Measurements from ENCODE around the gene GCC1. TPM values are rescaled to one million over a fixed set of nuclear protein-coding genes. Genes with fewer than 3 reads are reported as not detected.

Gene GCC1, protein sequence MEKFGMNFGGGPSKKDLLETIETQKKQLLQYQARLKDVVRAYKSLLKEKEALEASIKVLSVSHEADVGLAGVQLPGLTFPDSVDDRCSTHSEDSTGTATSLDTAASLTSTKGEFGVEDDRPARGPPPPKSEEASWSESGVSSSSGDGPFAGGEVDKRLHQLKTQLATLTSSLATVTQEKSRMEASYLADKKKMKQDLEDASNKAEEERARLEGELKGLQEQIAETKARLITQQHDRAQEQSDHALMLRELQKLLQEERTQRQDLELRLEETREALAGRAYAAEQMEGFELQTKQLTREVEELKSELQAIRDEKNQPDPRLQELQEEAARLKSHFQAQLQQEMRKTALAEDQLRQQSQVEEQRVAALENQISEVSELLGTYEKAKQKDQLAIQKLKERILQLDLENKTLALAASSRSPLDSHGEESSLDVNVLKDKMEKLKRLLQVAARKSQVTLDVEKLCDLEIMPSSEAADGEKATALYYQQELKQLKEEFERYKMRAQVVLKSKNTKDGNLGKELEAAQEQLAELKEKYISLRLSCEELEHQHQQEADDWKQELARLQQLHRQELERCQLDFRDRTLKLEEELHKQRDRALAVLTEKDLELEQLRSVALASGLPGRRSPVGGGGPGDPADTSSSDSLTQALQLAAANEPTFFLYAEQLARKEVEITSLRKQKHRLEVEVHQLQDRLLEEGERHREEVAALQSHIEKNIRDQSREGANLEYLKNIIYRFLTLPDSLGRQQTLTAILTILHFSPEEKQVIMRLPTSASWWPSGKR
- total RNA-seq = 10 to 100 TPM in 1 of 4 donors, 1 to 10 TPM in 3; 7.4 to 10.4 (median 8.1) TPM
- 3.7 TPM for polyA plus RNA-seq
- long read RNA-seq, donor 1, full-length matches to known transcripts = 23 of 26 reads
- long read RNA-seq, donor 1, partial matches to known transcripts = 0 of 26 reads
- long read RNA-seq, donor 1, other reads (novel, unspliced or antisense) = 3 of 26 reads
- long read RNA-seq, donor 2, full-length matches to known transcripts = 14 of 14 reads
- long read RNA-seq, donor 2, partial matches to known transcripts = 0 of 14 reads
- long read RNA-seq, donor 2, other reads (novel, unspliced or antisense) = 0 of 14 reads
- long read RNA-seq, donor 3, full-length matches to known transcripts = 51 of 58 reads
- long read RNA-seq, donor 3, partial matches to known transcripts = 6 of 58 reads
- long read RNA-seq, donor 3, other reads (novel, unspliced or antisense) = 1 of 58 reads
- long read RNA-seq, donor 4, full-length matches to known transcripts = 13 of 14 reads
- long read RNA-seq, donor 4, partial matches to known transcripts = 0 of 14 reads
- long read RNA-seq, donor 4, other reads (novel, unspliced or antisense) = 1 of 14 reads

DNA sequence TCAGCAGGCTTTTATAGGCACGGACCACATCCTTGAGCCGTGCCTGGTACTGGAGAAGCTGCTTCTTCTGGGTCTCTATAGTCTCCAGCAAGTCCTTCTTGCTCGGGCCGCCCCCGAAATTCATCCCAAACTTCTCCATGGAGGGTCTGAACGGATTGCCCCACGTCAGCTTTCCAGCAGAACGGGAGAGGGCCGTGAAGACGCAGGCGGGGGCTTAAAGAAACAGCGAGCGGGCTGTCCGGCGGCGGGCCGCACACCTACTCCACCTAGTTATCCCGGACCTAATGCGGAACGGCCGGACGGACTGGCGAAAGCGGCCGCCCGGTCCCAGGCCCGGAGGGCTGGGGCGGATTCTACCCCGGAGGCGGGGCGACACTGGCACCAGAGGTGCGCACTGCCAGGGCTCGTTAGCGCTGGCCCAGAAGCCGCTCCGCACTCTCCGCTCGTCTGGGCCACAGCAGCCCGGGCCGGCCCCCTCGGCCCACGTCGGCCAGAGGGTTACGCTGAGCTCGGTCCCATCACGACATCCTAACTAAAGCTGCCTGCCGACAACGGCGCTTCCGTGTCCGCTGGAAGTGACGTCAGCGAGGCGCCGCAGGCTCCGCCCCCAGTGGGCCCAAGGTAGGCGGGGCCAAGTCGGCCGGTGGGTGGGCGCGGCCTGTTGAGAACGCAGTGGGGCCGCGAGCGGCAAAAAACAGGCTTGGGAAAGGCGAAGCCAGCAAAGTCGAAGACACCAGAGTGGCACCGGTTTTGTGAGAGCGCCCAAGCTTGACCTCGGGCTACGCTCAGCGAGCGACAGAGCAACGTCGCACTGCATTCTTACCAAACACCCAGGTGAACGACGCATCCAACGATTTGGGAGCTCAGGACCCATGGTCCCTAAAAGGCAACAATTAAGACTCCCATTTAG lies at the start of gene GCC1:
TSS of gene GCC1 (minus strand) at position 553 of the 910 bp plus-strand sequence. CDS start at position 139, 414 bp downstream.
- intact Hi-C loops (cut with DNase I) = no loop called here
- Histone ChIP-seq H3K9me3 (ENCODE audit: control insufficient read depth, low read length) (no peaks in the 10 kb centered on the region), H3K4me1 (ENCODE audit: control insufficient read depth, insufficient read depth, low read length) (peaks cover 21% of the 10 kb centered on the region), H3K27ac (ENCODE audit: low read length) (peak within 1 kb of the TSS; percentile 91), H3K4me3 (ENCODE audit: low read length) (peak within 1 kb of the TSS; percentile 86), H3K27me3 (ENCODE audit: control insufficient read depth, insufficient read depth) (no peaks in the 10 kb centered on the region)
- 2% methylated on average over 78 of the region's 78 CpGs for WGBS
- ATAC-seq (peak; percentile 91 to 93), DNase-seq (peak; percentile 93 to 98 (median 98))

DNA sequence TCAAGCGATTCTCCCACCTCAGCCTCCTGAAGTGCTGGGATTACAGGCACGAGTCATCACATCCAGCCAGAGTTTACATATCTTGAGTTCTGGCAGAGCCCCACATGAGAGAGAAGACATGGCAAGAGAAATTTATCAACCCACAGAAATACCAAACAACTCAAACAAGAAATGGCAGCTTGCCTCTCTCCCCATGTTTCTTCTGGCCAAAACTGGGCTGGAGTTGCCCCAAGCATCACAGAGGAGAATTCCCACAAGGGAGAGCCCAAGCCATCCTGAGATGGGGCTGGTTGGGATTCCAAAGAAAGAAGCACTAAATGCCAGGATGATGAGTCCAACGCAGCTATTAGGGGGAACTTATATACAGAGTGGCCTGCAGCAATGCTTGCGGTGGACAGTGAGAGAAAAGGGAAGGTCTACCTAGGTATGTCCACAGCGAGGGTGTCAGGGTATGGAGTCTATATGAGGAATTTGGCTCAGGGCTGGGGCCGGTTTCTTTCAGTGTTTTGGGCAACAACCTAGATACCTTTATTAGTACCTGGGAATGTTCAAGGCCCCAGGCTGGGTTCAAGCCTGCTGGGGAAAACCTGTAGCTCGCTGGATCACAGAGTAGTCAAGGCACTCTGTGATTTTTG lies 47.0 kb upstream of the GCC1 start:
- no peak overlapping the region for H3K4me3 ChIP-seq (ENCODE audit: low read length)
- intact Hi-C loops (cut with DNase I) = no loop called here
- H3K27me3 ChIP-seq (ENCODE audit: control insufficient read depth, insufficient read depth) = no peaks in the 10 kb centered on the region
- no peak for DNase-seq
- no peaks in the 10 kb centered on the region for H3K4me1 ChIP-seq (ENCODE audit: control insufficient read depth, insufficient read depth, low read length)
- no peak overlapping the region for H3K27ac ChIP-seq (ENCODE audit: low read length)
- no peak for ATAC-seq
- 78% methylated on average over 7 of the region's 7 CpGs for WGBS
- no peaks in the 10 kb centered on the region for H3K9me3 ChIP-seq (ENCODE audit: control insufficient read depth, low read length)

DNA sequence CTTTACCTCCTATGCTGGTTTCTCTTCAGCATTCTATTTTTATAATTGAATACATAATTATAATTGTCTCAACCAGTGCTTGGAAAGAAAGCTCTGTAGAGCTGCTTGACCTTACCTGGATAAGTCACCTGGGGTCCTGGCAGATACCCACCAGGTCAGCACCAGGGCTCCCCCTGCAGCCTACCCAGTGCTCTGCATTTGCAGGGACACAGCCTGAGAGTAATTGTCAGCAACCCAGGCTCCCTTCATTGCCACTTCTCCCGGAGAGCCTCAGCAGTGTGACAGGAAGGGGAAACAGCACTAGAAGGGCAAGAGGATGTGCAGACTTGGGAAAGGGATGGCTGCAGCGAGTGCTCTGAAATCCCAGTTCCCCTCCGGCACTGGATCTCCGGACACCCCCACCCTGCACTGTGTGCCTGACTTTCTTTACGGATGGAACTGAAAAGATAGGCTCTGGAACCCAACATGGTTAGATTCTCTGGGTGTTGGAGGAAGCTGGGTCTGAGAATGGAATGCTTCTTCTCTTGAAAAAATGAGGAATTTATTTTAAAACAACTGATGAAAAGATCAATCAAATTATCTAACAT lies 44.0 kb upstream of the GCC1 start:
- no peaks in the 10 kb centered on the region for H3K9me3 ChIP-seq (ENCODE audit: control insufficient read depth, low read length)
- intact Hi-C loops (cut with DNase I) = no loop called here
- no peaks in the 10 kb centered on the region for H3K4me1 ChIP-seq (ENCODE audit: control insufficient read depth, insufficient read depth, low read length)
- H3K4me3 ChIP-seq (ENCODE audit: low read length) = no peak overlapping the region
- 10% methylated on average over 5 of the region's 5 CpGs for WGBS
- H3K27me3 ChIP-seq (ENCODE audit: control insufficient read depth, insufficient read depth) = no peaks in the 10 kb centered on the region
- no peak overlapping the region for H3K27ac ChIP-seq (ENCODE audit: low read length)
- ATAC-seq = peak in 1 of 2 donors; percentile 64
- DNase-seq = peak in 1 of 3 donors; percentile 55

DNA sequence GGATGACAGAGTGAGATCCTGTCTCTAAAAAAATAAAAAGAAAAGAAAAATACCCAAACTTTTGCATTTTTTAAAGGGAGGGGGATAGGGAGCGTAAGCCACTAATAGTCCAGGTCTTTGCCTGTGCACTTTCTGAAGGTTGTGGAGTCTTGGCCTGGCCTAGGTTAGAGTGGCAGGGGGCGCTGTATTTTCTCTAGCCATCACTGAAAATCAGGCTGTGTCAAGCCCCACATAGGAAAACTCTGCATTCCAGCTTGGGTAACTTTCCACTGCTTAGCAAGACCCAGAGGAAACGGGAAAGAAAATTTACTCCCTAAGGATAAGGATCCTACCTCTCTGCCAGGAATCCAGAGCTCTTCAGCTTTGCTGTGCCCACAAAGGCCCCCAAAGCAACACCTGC lies 43.0 kb upstream of the GCC1 start:
- H3K27me3 ChIP-seq (ENCODE audit: control insufficient read depth, insufficient read depth) = no peaks in the 10 kb centered on the region
- DNase-seq (no peak), ATAC-seq (no peak)
- H3K9me3 ChIP-seq (ENCODE audit: control insufficient read depth, low read length) = no peaks in the 10 kb centered on the region
- no peaks in the 10 kb centered on the region for H3K4me1 ChIP-seq (ENCODE audit: control insufficient read depth, insufficient read depth, low read length)
- no peak overlapping the region for H3K27ac ChIP-seq (ENCODE audit: low read length)
- 48% methylated on average over 3 of the region's 3 CpGs for WGBS
- H3K4me3 ChIP-seq (ENCODE audit: low read length) = no peak overlapping the region
- intact Hi-C loops (cut with DNase I) = no loop called here

DNA sequence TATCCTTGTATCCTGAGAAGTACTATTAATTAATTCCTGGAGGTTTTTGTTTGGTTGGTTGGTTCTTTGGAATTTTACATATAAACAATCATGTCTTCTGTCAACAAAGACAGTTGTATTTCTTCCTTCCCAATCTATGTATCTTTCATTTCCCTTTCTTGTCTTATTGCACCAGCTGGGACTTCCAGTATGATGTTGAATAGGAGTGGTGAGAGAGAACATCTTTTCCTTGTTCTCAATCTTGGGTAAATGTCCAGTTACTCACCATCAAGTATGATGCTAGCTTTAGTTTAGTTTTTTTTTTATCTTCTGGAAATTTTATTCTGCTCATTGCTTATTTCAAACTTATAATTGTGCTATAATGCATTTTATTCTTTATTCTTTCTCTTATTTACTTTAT lies 39.9 kb upstream of the GCC1 start:
- H3K9me3 ChIP-seq (ENCODE audit: control insufficient read depth, low read length) = no peaks in the 10 kb centered on the region
- no peaks in the 10 kb centered on the region for H3K27me3 ChIP-seq (ENCODE audit: control insufficient read depth, insufficient read depth)
- H3K27ac ChIP-seq (ENCODE audit: low read length) = no peak overlapping the region
- no peaks in the 10 kb centered on the region for H3K4me1 ChIP-seq (ENCODE audit: control insufficient read depth, insufficient read depth, low read length)
- ATAC-seq = no peak
- H3K4me3 ChIP-seq (ENCODE audit: low read length) = no peak overlapping the region
- no peak for DNase-seq
- intact Hi-C loops (cut with DNase I) = no loop called here

- Histone ChIP-seq H3K4me1 (ENCODE audit: control insufficient read depth, insufficient read depth, low read length) (no peaks in the 10 kb centered on the region), H3K27ac (ENCODE audit: low read length) (no peak overlapping the region), H3K4me3 (ENCODE audit: low read length) (no peak overlapping the region), H3K27me3 (ENCODE audit: control insufficient read depth, insufficient read depth) (peaks cover 4% of the 10 kb centered on the region), H3K9me3 (ENCODE audit: control insufficient read depth, low read length) (no peaks in the 10 kb centered on the region)
- WGBS = 3% methylated on average over 24 of the region's 24 CpGs
- ATAC-seq = no peak
- no peak for DNase-seq
- intact Hi-C loops (cut with DNase I) = no loop called here
Observed at GRCh38 chr7:127620406-127621233, 35.2 kb upstream of the GCC1 start.

DNA sequence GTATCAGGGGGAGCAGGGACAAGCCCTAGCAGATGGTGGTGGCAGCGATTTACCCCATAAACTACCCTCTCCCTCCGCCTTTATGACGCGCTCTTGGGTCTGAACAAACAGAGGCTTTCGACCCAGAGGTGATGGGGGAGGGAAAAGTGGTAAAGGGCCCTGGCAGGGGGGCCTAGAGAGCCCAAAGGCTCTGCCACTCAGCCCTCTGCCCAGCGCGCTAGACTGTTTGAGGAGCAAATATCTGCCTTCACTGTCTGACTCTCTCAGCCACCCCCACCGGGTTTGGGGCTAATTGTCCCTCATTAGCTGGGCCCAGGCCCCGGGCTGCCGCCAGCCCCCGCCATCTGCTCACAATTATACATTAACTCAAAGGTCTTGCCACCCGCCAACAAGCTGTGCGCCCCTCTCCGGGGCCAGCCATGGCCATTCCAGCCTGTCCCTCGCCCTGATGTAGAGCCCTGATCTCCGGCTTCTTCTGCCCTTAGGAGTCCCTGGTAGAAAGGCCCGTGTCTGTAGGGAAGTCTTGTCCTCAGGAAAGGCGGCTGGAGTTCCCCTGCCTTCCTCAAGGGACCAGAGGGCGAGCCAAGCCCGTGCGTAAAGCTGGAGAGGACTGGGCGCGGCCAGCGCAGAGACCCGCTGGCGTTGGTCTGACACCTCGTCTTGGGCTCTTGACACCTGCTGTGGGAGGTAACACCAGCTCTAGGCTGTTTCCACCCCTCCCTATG lies 34.4 kb upstream of the GCC1 start:
- ATAC-seq = no peak

GRCh38 chr7:127618775-127619174 lies 33.4 kb upstream of the GCC1 start:
- WGBS = 57% methylated on average over 1 of the region's 1 CpG
- no peaks in the 10 kb centered on the region for H3K4me1 ChIP-seq (ENCODE audit: control insufficient read depth, insufficient read depth, low read length)
- ATAC-seq (no peak), DNase-seq (no peak)
- H3K27me3 ChIP-seq (ENCODE audit: control insufficient read depth, insufficient read depth) = peaks cover 4% of the 10 kb centered on the region
- no peak overlapping the region for H3K4me3 ChIP-seq (ENCODE audit: low read length)
- intact Hi-C loops (cut with DNase I) = no loop called here
- H3K27ac ChIP-seq (ENCODE audit: low read length) = no peak overlapping the region
- H3K9me3 ChIP-seq (ENCODE audit: control insufficient read depth, low read length) = no peaks in the 10 kb centered on the region

More for the DNA sequence above, 34.4 kb upstream of the GCC1 start:
- no peak for DNase-seq
- H3K27me3 ChIP-seq (ENCODE audit: control insufficient read depth, insufficient read depth) = peaks cover 4% of the 10 kb centered on the region
- H3K27ac ChIP-seq (ENCODE audit: low read length) = no peak overlapping the region
- H3K9me3 ChIP-seq (ENCODE audit: control insufficient read depth, low read length) = no peaks in the 10 kb centered on the region
- WGBS = 8% methylated on average over 27 of the region's 27 CpGs
- intact Hi-C loops (cut with DNase I) = no loop called here
- no peaks in the 10 kb centered on the region for H3K4me1 ChIP-seq (ENCODE audit: control insufficient read depth, insufficient read depth, low read length)
- H3K4me3 ChIP-seq (ENCODE audit: low read length) = no peak overlapping the region
